ENCODE data around the gene HINFP. TPM values are rescaled to one million over a fixed set of nuclear protein-coding genes. Genes with fewer than 3 reads are reported as not detected.

The HINFP gene
- total and polyA plus RNA-seq, 9 of the 15 experiments (the other 6 are each of a cell fraction or from before 2014, with no cell fraction given) = 13.8 to 34.1 (median 22.5) TPM

DNA sequence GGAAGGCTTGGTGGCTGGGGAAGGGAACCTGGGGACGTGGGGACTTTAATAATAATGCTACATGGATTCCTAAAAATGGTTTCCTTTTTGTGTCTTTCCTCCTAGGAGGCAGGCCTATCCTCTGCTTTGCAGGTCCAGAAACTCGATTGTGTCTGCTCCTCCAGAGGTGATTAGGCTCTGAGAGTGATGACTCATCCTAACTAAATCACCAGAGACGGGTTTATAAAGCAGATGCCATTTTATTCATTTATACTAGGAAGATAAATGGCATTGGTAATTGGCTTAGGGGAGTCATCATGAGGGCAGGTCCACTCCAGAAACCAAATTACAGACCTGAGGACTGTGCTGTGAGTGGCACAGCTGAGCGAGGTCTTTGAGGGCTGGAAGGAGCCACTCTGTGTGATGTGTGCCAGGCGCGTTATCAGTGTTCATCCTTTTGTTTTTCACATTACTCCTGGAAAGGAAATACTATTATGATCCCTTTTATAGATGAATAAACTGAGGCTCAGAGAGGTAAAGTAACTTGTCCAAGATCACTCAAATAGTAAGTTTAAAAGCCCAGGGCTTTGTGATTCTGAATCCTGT lies 54.2 kb downstream of the HINFP start (continued):
- TF ChIP-seq SAFB (IDR thresholded peaks at IDR 0.05; ENCODE audit: borderline replicate concordance, low read depth, low read length) (no peak), SIRT6 (IDR thresholded peaks at IDR 0.05; ENCODE audit: low read depth, low read length) (no peak), CBFB (CRISPR knock-in tag; IDR thresholded peaks at IDR 0.05) (no peak), FOSL1 (tag; conservative IDR thresholded peaks at IDR 0.05) (peak; percentile 85), TBP (optimal IDR thresholded peaks at IDR 0.05; ENCODE audit: low read depth, low read length) (no peak), ZBTB7A (IDR thresholded peaks at IDR 0.05; ENCODE audit: borderline replicate concordance, control insufficient read depth, low read depth, low read length) (no peak), ZNF444 (CRISPR knock-in tag; IDR thresholded peaks at IDR 0.05) (no peak), BDP1 (IDR thresholded peaks at IDR 0.05; ENCODE audit: insufficient read depth, insufficient read length) (no peak), LARP7 (IDR thresholded peaks at IDR 0.05) (no peak), ZNF589 (CRISPR knock-in tag; IDR thresholded peaks at IDR 0.05; ENCODE audit: low read depth) (no peak), SMC3 (conservative IDR thresholded peaks at IDR 0.05; ENCODE audit: insufficient read depth, low read depth, low read length) (no peak), PML (IDR thresholded peaks at IDR 0.05; ENCODE audit: low read length) (no peak), JUN (IDR thresholded peaks at IDR 0.05; ENCODE audit: borderline replicate concordance, low read depth, low read length) (peak; percentile 57), JUN (CRISPR knock-in tag; IDR thresholded peaks at IDR 0.05; ENCODE audit: borderline replicate concordance) (no peak), IRF9 (tag; IDR thresholded peaks at IDR 0.05) (no peak), ZNF764 (CRISPR knock-in tag; IDR thresholded peaks at IDR 0.05; ENCODE audit: low read depth) (no peak), RNF2 (IDR thresholded peaks at IDR 0.05) (no peak), HDGF (IDR thresholded peaks at IDR 0.05) (no peak), ZFP30 (CRISPR knock-in tag; IDR thresholded peaks at IDR 0.05; ENCODE audit: borderline replicate concordance) (no peak), ZNF232 (CRISPR knock-in tag; IDR thresholded peaks at IDR 0.05) (no peak), HNRNPK (IDR thresholded peaks at IDR 0.05; ENCODE audit: low read depth, low read length, poor library complexity, severe bottlenecking) (no peak), PTBP1 (IDR thresholded peaks at IDR 0.05; ENCODE audit: low read depth, low read length) (no peak), ZNF717 (CRISPR knock-in tag; IDR thresholded peaks at IDR 0.05) (no peak), MTA1 (IDR thresholded peaks at IDR 0.05; ENCODE audit: borderline replicate concordance) (no peak), ZFP1 (CRISPR knock-in tag; IDR thresholded peaks at IDR 0.05) (no peak)
- TF ChIP-seq, protein P1, sequence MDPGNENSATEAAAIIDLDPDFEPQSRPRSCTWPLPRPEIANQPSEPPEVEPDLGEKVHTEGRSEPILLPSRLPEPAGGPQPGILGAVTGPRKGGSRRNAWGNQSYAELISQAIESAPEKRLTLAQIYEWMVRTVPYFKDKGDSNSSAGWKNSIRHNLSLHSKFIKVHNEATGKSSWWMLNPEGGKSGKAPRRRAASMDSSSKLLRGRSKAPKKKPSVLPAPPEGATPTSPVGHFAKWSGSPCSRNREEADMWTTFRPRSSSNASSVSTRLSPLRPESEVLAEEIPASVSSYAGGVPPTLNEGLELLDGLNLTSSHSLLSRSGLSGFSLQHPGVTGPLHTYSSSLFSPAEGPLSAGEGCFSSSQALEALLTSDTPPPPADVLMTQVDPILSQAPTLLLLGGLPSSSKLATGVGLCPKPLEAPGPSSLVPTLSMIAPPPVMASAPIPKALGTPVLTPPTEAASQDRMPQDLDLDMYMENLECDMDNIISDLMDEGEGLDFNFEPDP (CRISPR knock-in tag; IDR thresholded peaks at IDR 0.05) = no peak
- TF ChIP-seq, protein P2, sequence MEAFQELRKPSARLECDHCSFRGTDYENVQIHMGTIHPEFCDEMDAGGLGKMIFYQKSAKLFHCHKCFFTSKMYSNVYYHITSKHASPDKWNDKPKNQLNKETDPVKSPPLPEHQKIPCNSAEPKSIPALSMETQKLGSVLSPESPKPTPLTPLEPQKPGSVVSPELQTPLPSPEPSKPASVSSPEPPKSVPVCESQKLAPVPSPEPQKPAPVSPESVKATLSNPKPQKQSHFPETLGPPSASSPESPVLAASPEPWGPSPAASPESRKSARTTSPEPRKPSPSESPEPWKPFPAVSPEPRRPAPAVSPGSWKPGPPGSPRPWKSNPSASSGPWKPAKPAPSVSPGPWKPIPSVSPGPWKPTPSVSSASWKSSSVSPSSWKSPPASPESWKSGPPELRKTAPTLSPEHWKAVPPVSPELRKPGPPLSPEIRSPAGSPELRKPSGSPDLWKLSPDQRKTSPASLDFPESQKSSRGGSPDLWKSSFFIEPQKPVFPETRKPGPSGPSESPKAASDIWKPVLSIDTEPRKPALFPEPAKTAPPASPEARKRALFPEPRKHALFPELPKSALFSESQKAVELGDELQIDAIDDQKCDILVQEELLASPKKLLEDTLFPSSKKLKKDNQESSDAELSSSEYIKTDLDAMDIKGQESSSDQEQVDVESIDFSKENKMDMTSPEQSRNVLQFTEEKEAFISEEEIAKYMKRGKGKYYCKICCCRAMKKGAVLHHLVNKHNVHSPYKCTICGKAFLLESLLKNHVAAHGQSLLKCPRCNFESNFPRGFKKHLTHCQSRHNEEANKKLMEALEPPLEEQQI (IDR thresholded peaks at IDR 0.05) = no peak
- TF ChIP-seq, protein P3, sequence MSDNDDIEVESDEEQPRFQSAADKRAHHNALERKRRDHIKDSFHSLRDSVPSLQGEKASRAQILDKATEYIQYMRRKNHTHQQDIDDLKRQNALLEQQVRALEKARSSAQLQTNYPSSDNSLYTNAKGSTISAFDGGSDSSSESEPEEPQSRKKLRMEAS (CRISPR knock-in tag; IDR thresholded peaks at IDR 0.05) = no peak
